Measurements from ENCODE around the gene CMPK2. TPM values are rescaled to one million over a fixed set of nuclear protein-coding genes. Genes with fewer than 3 reads are reported as not detected.

Gene CMPK2
- total and polyA plus RNA-seq, 2 donors from 2014 or later, result 2.8 to 4.5 TPM

DNA sequence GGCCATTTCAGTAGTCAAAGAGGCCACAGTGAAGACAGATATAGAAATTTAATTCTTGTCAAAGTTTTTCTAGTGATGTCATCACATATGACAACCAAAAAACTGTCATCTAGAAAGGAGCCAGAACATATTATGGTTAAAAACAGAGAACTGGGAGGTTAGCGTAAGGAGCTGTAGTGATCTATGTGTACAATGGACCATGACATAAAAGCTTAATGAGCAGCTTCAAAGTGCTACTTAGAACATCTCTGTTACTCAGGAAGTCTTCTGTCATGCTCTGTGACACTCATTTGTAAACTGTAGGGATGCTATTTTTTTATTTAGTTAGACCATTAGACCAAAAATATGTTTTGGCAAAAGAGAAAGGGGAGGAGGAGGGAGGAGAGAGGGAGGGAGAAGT lies 57.3 kb downstream of the CMPK2 start:
- DNase-seq, result no peak
- Histone ChIP-seq H3K9ac (ENCODE audit: low read length in 3 of 3) (no peak overlapping the region), H3K9me3 (ENCODE audit: control insufficient read depth in 2 of 3, insufficient read depth in 1 of 3, low read length in 3 of 3) (no peaks in the 10 kb centered on the region), H3K36me3 (ENCODE audit: control insufficient read depth in 2 of 3, insufficient read depth in 3 of 3, low read length in 3 of 3) (no peaks in the 10 kb centered on the region), H3K27me3 (ENCODE audit: control insufficient read depth, insufficient read depth, low read length) (no peaks in the 10 kb centered on the region), H3K4me1 (ENCODE audit: control insufficient read depth in 2 of 3, insufficient read depth in 2 of 3, low read depth in 1 of 3, low read length in 3 of 3) (no peaks in the 10 kb centered on the region), H3K27ac (ENCODE audit: low read depth in 2 of 2, low read length in 2 of 2) (no peak overlapping the region), H3K4me3 (ENCODE audit: low read length in 3 of 3) (no peak overlapping the region)
- TF ChIP-seq, protein P1, sequence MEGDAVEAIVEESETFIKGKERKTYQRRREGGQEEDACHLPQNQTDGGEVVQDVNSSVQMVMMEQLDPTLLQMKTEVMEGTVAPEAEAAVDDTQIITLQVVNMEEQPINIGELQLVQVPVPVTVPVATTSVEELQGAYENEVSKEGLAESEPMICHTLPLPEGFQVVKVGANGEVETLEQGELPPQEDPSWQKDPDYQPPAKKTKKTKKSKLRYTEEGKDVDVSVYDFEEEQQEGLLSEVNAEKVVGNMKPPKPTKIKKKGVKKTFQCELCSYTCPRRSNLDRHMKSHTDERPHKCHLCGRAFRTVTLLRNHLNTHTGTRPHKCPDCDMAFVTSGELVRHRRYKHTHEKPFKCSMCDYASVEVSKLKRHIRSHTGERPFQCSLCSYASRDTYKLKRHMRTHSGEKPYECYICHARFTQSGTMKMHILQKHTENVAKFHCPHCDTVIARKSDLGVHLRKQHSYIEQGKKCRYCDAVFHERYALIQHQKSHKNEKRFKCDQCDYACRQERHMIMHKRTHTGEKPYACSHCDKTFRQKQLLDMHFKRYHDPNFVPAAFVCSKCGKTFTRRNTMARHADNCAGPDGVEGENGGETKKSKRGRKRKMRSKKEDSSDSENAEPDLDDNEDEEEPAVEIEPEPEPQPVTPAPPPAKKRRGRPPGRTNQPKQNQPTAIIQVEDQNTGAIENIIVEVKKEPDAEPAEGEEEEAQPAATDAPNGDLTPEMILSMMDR (IDR thresholded peaks at IDR 0.05; ENCODE audit: borderline replicate concordance, extremely low read depth, insufficient read depth), result no peak
- intact Hi-C loops (cut with DNase I), result no loop called here
- no peak for FAIRE-seq

- TF ChIP-seq, protein P1 (IDR thresholded peaks at IDR 0.05; ENCODE audit: borderline replicate concordance, extremely low read depth, insufficient read depth), result no peak
- H3K36me3 ChIP-seq (ENCODE audit: control insufficient read depth in 2 of 3, insufficient read depth in 3 of 3, low read length in 3 of 3), result no peaks in the 10 kb centered on the region
- FAIRE-seq (no peak), DNase-seq (no peak)
- no peaks in the 10 kb centered on the region for H3K27me3 ChIP-seq (ENCODE audit: control insufficient read depth, insufficient read depth, low read length)
- intact Hi-C loops (cut with DNase I), result no loop called here
- H3K9ac ChIP-seq (ENCODE audit: low read length in 3 of 3), result no peak overlapping the region
- H3K9me3 ChIP-seq (ENCODE audit: control insufficient read depth in 2 of 3, insufficient read depth in 1 of 3, low read length in 3 of 3), result no peaks in the 10 kb centered on the region
- no peaks in the 10 kb centered on the region for H3K4me1 ChIP-seq (ENCODE audit: control insufficient read depth in 2 of 3, insufficient read depth in 2 of 3, low read depth in 1 of 3, low read length in 3 of 3)
- H3K4me3 ChIP-seq (ENCODE audit: low read length in 3 of 3), result no peak overlapping the region
- H3K27ac ChIP-seq (ENCODE audit: low read depth in 2 of 2, low read length in 2 of 2), result no peak overlapping the region
Measured at GRCh38 chr2:6806604-6807003, 59.1 kb downstream of the CMPK2 start.

GRCh38 chr2:6800553-6800952 lies 65.2 kb downstream of the CMPK2 start:
- Histone ChIP-seq H3K27ac (ENCODE audit: low read depth in 2 of 2, low read length in 2 of 2) (no peak overlapping the region), H3K9ac (ENCODE audit: low read length in 3 of 3) (no peak overlapping the region), H3K27me3 (ENCODE audit: control insufficient read depth, insufficient read depth, low read length) (no peaks in the 10 kb centered on the region), H3K4me3 (ENCODE audit: low read length in 3 of 3) (no peak overlapping the region), H3K9me3 (ENCODE audit: control insufficient read depth in 2 of 3, insufficient read depth in 1 of 3, low read length in 3 of 3) (no peaks in the 10 kb centered on the region), H3K4me1 (ENCODE audit: control insufficient read depth in 2 of 3, insufficient read depth in 2 of 3, low read depth in 1 of 3, low read length in 3 of 3) (no peaks in the 10 kb centered on the region), H3K36me3 (ENCODE audit: control insufficient read depth in 2 of 3, insufficient read depth in 3 of 3, low read length in 3 of 3) (no peaks in the 10 kb centered on the region)
- no peak for DNase-seq
- TF ChIP-seq, protein P1 (IDR thresholded peaks at IDR 0.05; ENCODE audit: borderline replicate concordance, extremely low read depth, insufficient read depth), result no peak
- FAIRE-seq, result no peak
- intact Hi-C loops (cut with DNase I), result no loop called here

Other genes with a start within 250 kb of the CMPK2 start
- gene RSAD2, start 11.9 kb upstream of the CMPK2 start, total RNA-seq, result 4.5 TPM
- gene RSAD2, start 11.9 kb upstream of the CMPK2 start, polyA plus RNA-seq (ENCODE audit: insufficient read depth, low read depth, low replicate concordance), result 4.3 TPM
- 12.3 TPM for gene RNF144A, start 51.5 kb upstream of the CMPK2 start, total RNA-seq
- gene RNF144A, start 51.5 kb upstream of the CMPK2 start, polyA plus RNA-seq (ENCODE audit: insufficient read depth, low read depth, low replicate concordance), result 4.2 TPM

Measured in kidney (tissue), 14 donors.